Neural cell (in vitro differentiated cells): ENCODE data around the gene GSE1. TPM values are rescaled to one million over a fixed set of nuclear protein-coding genes. Genes with fewer than 3 reads are reported as not detected.

Source experiments
- H2AFZ ChIP-seq: fragments of 200-600, 300-800 bp; sonication (generic), shearing (Covaris generic); 2 replicates; pipeline ENCODE4 v1.6.0; 2014; ENCODE audit warnings: low read depth, mild to moderate bottlenecking, antibody characterized with exemption, low read length, moderate library complexity
- H3F3A ChIP-seq: fragments of 200-600 bp; shearing (Covaris generic); 2 replicates; pipeline ENCODE4 v1.6.1; 2016; ENCODE audit warnings: mild to moderate bottlenecking, moderate library complexity, mixed read lengths, antibody characterized with exemption, low read length; ENCODE audit not compliant: insufficient read depth, poor library complexity, severe bottlenecking
- H3K27ac ChIP-seq: fragments of 200-600, 300-800 bp; sonication (generic), shearing (Covaris generic); 2 replicates; pipeline ENCODE4 v1.5.1; 2014; ENCODE audit warnings: mild to moderate bottlenecking, low read length, moderate library complexity
- H3K27me3 ChIP-seq: fragments of 300-800, 200-600 bp; sonication (generic), shearing (Covaris generic); 2 replicates; pipeline ENCODE4 v1.6.0; 2014; ENCODE audit warnings: mild to moderate bottlenecking, low read depth, low read length, moderate library complexity; ENCODE audit not compliant: insufficient read depth
- H3K36me3 ChIP-seq: fragments of 300-800, 200-600 bp; sonication (generic), shearing (Covaris generic); 2 replicates; pipeline ENCODE4 v1.5.1; 2014; ENCODE audit warnings: mild to moderate bottlenecking, antibody characterized with exemption, low read length, moderate library complexity; ENCODE audit not compliant: insufficient read depth
- H3K4me2 ChIP-seq: fragments of 300-800, 200-600 bp; sonication (generic), shearing (Covaris generic); 2 replicates; pipeline ENCODE4 v1.6.0; 2014; ENCODE audit warnings: mild to moderate bottlenecking, low read length
- H3K4me3 ChIP-seq: fragments of 300-800, 200-600 bp; sonication (generic), shearing (Covaris generic); 2 replicates; pipeline ENCODE4 v1.5.1; 2014; ENCODE audit warnings: mild to moderate bottlenecking, low read length, moderate library complexity
- H3K79me2 ChIP-seq: fragments of 200-600 bp; shearing (Covaris generic); replicated peaks from 2 replicates; pipeline ENCODE4 v1.6.0; 2014; ENCODE audit warnings: mild to moderate bottlenecking, low read length, moderate library complexity; ENCODE audit not compliant: insufficient read depth
- H3K9ac ChIP-seq: fragments of 300-800, 200-600 bp; sonication (generic), shearing (Covaris generic); 2 replicates; pipeline ENCODE4 v1.6.1; 2016; ENCODE audit warnings: mild to moderate bottlenecking, low read length, mixed read lengths
- H3K9me2 ChIP-seq: fragments of 200-600 bp; shearing (Covaris generic); 2 replicates; pipeline ENCODE4 v1.6.1; 2016; ENCODE audit warnings: mild to moderate bottlenecking, low read length, mixed read lengths; ENCODE audit not compliant: insufficient read depth
- H3K9me3 ChIP-seq: fragments of 200-600, 300-800 bp; sonication (generic), shearing (Covaris generic); 2 replicates; pipeline ENCODE4 v1.6.1; 2016; ENCODE audit warnings: mild to moderate bottlenecking, mixed run types, low read length, moderate library complexity, mixed read lengths
- H4K20me1 ChIP-seq: fragments of 200-600 bp; shearing (Covaris generic); 2 replicates; pipeline ENCODE4 v1.6.1; 2016; ENCODE audit warnings: mild to moderate bottlenecking, mixed run types; ENCODE audit not compliant: insufficient read depth
- CTCF ChIP-seq: fragments of 450-650 bp; IDR thresholded peaks from 2 replicates; pipeline ENCODE4 v1.5.1; 2014; ENCODE audit warnings: antibody characterized with exemption, mild to moderate bottlenecking, moderate library complexity; ENCODE audit not compliant: poor library complexity, severe bottlenecking
- EP300 ChIP-seq: fragments of 450-650 bp; conservative IDR thresholded peaks from 2 replicates; pipeline ENCODE4 v1.6.1; 2014; ENCODE audit warnings: antibody characterized with exemption, mild to moderate bottlenecking, moderate library complexity; ENCODE audit not compliant: poor library complexity, severe bottlenecking
- EZH2 ChIP-seq: fragments of 200-600, 300-800 bp; shearing (Covaris generic), sonication (generic); IDR thresholded peaks from 2 replicates; pipeline ENCODE4 v1.6.1; 2014; ENCODE audit warnings: antibody characterized with exemption, low read length, borderline replicate concordance, mild to moderate bottlenecking; ENCODE audit not compliant: insufficient read depth, poor library complexity, severe bottlenecking
- MXI1 ChIP-seq: fragments of 450-650 bp; conservative IDR thresholded peaks from 2 replicates; pipeline ENCODE4 v1.6.1; 2014; ENCODE audit warnings: antibody characterized with exemption, mild to moderate bottlenecking; ENCODE audit not compliant: poor library complexity, severe bottlenecking
- POLR2AphosphoS5 ChIP-seq: IDR thresholded peaks from 2 replicates; pipeline ENCODE4 v1.6.1; 2012
- RAD21 ChIP-seq: fragments of 450-650 bp; conservative IDR thresholded peaks from 2 replicates; pipeline ENCODE4 v1.6.1; 2014; ENCODE audit warnings: antibody characterized with exemption, mild to moderate bottlenecking, moderate library complexity
- REST ChIP-seq: IDR thresholded peaks from 2 replicates; pipeline ENCODE4 v1.6.1; 2012; ENCODE audit warnings: borderline replicate concordance
- SMC3 ChIP-seq: fragments of 450-650 bp; conservative IDR thresholded peaks from 2 replicates; pipeline ENCODE4 v1.6.1; 2014; ENCODE audit warnings: antibody characterized with exemption, mild to moderate bottlenecking, moderate library complexity; ENCODE audit not compliant: poor library complexity
- TAF1 ChIP-seq: IDR thresholded peaks from 2 replicates; pipeline ENCODE4 v1.6.1; 2012; ENCODE audit warnings: low read depth
- polyA plus RNA-seq: library from polyadenylated mRNA; depleted of rRNA; stranded (reverse); fragments of >200 nt; gene quantifications from 2 replicates; pipeline ENCODE4 v1.2.3, GENCODE V29; 2014

Gene GSE1
- polyA plus RNA-seq, 1 donor from 2014 or later = 35.6 TPM

- Histone ChIP-seq H2AFZ (no peak overlapping the region), H3F3A (peaks cover 4% of the 10 kb centered on the region), H3K9ac (peak overlapping the region; percentile 64), H3K79me2 (peaks cover 94% of the 10 kb centered on the region), H3K4me2 (peak overlapping the region; percentile 80), H3K9me2 (no peaks in the 10 kb centered on the region), H3K36me3 (no peaks in the 10 kb centered on the region), H3K27ac (peak overlapping the region; percentile 95), H4K20me1 (peaks cover 14% of the 10 kb centered on the region), H3K4me3 (peak overlapping the region; percentile 58), H3K9me3 (no peaks in the 10 kb centered on the region), H3K27me3 (no peaks in the 10 kb centered on the region)
- TF ChIP-seq MXI1 (peak; percentile 61), EZH2 (no peak), POLR2AphosphoS5 (peak; percentile 87), TAF1 (peak; percentile 45), SMC3 (peak; percentile 18), EP300 (peak; percentile 79), RAD21 (no peak), REST (peak; percentile 68)
These were observed 13.3 kb downstream of the GSE1 start for GRCh38 chr16:85626191-85626981.

GRCh38 chr16:85627089-85627488 is 14.0 kb downstream of the GSE1 start:
- H3K4me3 ChIP-seq = peak overlapping the region; percentile 58
- H3K27ac ChIP-seq = peak overlapping the region; percentile 95
- H3K9me2 ChIP-seq = no peaks in the 10 kb centered on the region
- H3K27me3 ChIP-seq = no peaks in the 10 kb centered on the region
- peaks cover 14% of the 10 kb centered on the region for H4K20me1 ChIP-seq
- H3K36me3 ChIP-seq = no peaks in the 10 kb centered on the region
- peaks cover 4% of the 10 kb centered on the region for H3F3A ChIP-seq
- H2AFZ ChIP-seq = no peak overlapping the region
- TF ChIP-seq RAD21 = no peak
- no peak for TF ChIP-seq CTCF
- TF ChIP-seq SMC3 = no peak
- no peak for TF ChIP-seq EP300
- TF ChIP-seq EZH2 = no peak
- TF ChIP-seq REST = no peak
- TF ChIP-seq MXI1 = no peak
- TF ChIP-seq TAF1 = no peak
- TF ChIP-seq POLR2AphosphoS5 = no peak
- peaks cover 94% of the 10 kb centered on the region for H3K79me2 ChIP-seq
- H3K9me3 ChIP-seq = no peaks in the 10 kb centered on the region
- peak overlapping the region; percentile 80 for H3K4me2 ChIP-seq
- H3K9ac ChIP-seq = peak overlapping the region; percentile 64
